SK-N-SH (cell line): ENCODE measurements around the gene HIPK3. TPM values are rescaled to one million over a fixed set of nuclear protein-coding genes. Genes with fewer than 3 reads are reported as not detected.

Experiments
- CTCF ChIA-PET: fragments of 300-600, 350-600 bp; formaldehyde crosslinking; extraction: SDS; loops from one replicate; lab custom pipeline; 2021; lab: Yijun Ruan, JAX
- POLR2A ChIA-PET: fragments of 350-600 bp; sonication (Branson Sonifier 250); formaldehyde crosslinking; extraction: SDS; loops from one replicate; lab custom pipeline; 2020; ENCODE audit warnings: antibody characterized with exemption, inconsistent platforms; lab: Yijun Ruan, JAX
- DNase-seq: peaks from one replicate; pipeline ENCODE4 v3.0.0; 2012
- H2AFZ ChIP-seq: fragments of 200-600 bp; sonication (generic); 2 replicates; pipeline ENCODE4 v1.8.1; 2016; ENCODE audit warnings: antibody characterized with exemption, mild to moderate bottlenecking, low read depth
- H3F3A ChIP-seq: fragments of 200-600 bp; sonication (generic); replicated peaks from 2 replicates; pipeline ENCODE3; 2016; ENCODE audit warnings: antibody characterized with exemption, mild to moderate bottlenecking; ENCODE audit not compliant: insufficient read depth
- H3K27ac ChIP-seq, 2 experiments: fragments of 200-500 bp in 1 of 2; fragments of 200-600 bp in 1 of 2; sonication (Bioruptor generic) in 1 of 2; sonication (generic), shearing (Covaris generic) in 1 of 2; 2 replicates each; pipeline versions ENCODE4 v1.5.1 to v1.6.1; 2014 to 2016; ENCODE audit warnings: low read depth in 2 of 2, inconsistent platforms in 1 of 2, low read length in 1 of 2, mild to moderate bottlenecking in 1 of 2, mixed read lengths in 1 of 2
- H3K27me3 ChIP-seq: fragments of 200-600 bp; sonication (generic), shearing (Covaris generic); 2 replicates; pipeline ENCODE4 v1.6.1; 2016; ENCODE audit warnings: mixed run types; ENCODE audit not compliant: insufficient read depth
- H3K36me3 ChIP-seq, 2 experiments: fragments of 200-500 bp in 1 of 2; fragments of 200-600 bp in 1 of 2; sonication (Bioruptor generic) in 1 of 2; sonication (generic) in 1 of 2; replicated peaks in 1 of 2; 2 replicates each; pipeline versions ENCODE3 to v1.5.1; 2014 to 2016; ENCODE audit warnings: low read length in 1 of 2, mild to moderate bottlenecking in 1 of 2; ENCODE audit not compliant: insufficient read depth in 2 of 2, control insufficient read depth in 1 of 2
- H3K4me1 ChIP-seq, 2 experiments: fragments of 200-500 bp in 1 of 2; fragments of 200-600 bp in 1 of 2; sonication (Bioruptor generic) in 1 of 2; sonication (generic), shearing (Covaris generic) in 1 of 2; 2 replicates each; pipeline versions ENCODE4 v1.5.1 to v1.6.1; 2014 to 2016; ENCODE audit warnings: low read depth in 1 of 2, low read length in 1 of 2, mixed run types in 1 of 2; ENCODE audit not compliant: insufficient read depth in 2 of 2, control insufficient read depth in 1 of 2
- H3K4me2 ChIP-seq: fragments of 200-600 bp; sonication (generic), shearing (Covaris generic); 2 replicates; pipeline ENCODE4 v1.6.1; 2017; ENCODE audit warnings: mixed run types
- H3K4me3 ChIP-seq, 2 experiments: fragments of 200-500 bp in 1 of 2; fragments of 200-600 bp in 1 of 2; sonication (Bioruptor generic) in 1 of 2; sonication (generic), shearing (Covaris generic) in 1 of 2; 2 replicates each; pipeline versions ENCODE4 v1.5.1 to v1.8.1; 2014 to 2016; ENCODE audit warnings: low read depth in 2 of 2, inconsistent platforms in 1 of 2, low read length in 1 of 2, mild to moderate bottlenecking in 1 of 2, mixed read lengths in 1 of 2, moderate library complexity in 1 of 2
- H3K79me2 ChIP-seq: fragments of 200-600 bp; sonication (generic); 2 replicates; pipeline ENCODE4 v1.8.1; 2017; ENCODE audit warnings: mild to moderate bottlenecking; ENCODE audit not compliant: insufficient read depth
- H3K9ac ChIP-seq: fragments of 200-600 bp; sonication (generic); 2 replicates; pipeline ENCODE4 v1.6.1; 2017; ENCODE audit warnings: mixed run types
- H3K9me2 ChIP-seq: fragments of 200-600 bp; sonication (generic); 2 replicates; pipeline ENCODE4 v1.6.1; 2017; ENCODE audit warnings: mixed run types
- H3K9me3 ChIP-seq: fragments of 200-600 bp; sonication (generic); 2 replicates; pipeline ENCODE4 v1.6.1; 2017; ENCODE audit warnings: mixed run types, mild to moderate bottlenecking, moderate library complexity
- H4K20me1 ChIP-seq: fragments of 200-600 bp; sonication (generic); 2 replicates; pipeline ENCODE4 v1.6.1; 2017; ENCODE audit warnings: mild to moderate bottlenecking, mixed run types; ENCODE audit not compliant: insufficient read depth
- ELF1 ChIP-seq: IDR thresholded peaks from 2 replicates; pipeline ENCODE4 v1.4.0; 2012
- EP300 ChIP-seq, 2 experiments: IDR thresholded peaks; 2 replicates each; pipeline versions ENCODE4 v1.4.0 to v1.6.1; 2012; ENCODE audit warnings: borderline replicate concordance in 1 of 2, low read depth in 1 of 2, low read length in 1 of 2
- GABPA ChIP-seq: IDR thresholded peaks from 2 replicates; pipeline ENCODE4 v1.4.0; 2012; ENCODE audit warnings: low read depth, mild to moderate bottlenecking
- GATA2 ChIP-seq: sonication (generic); formaldehyde crosslinking; IDR thresholded peaks from 2 replicates; pipeline ENCODE4 v1.5.0; 2020; ENCODE audit warnings: mild to moderate bottlenecking, missing genetic modification reagents
- MEF2A ChIP-seq: IDR thresholded peaks from 2 replicates; pipeline ENCODE4 v1.4.0; 2012; ENCODE audit warnings: low read depth, borderline replicate concordance
- RXRA ChIP-seq: IDR thresholded peaks from 2 replicates; pipeline ENCODE4 v1.4.0; 2012; ENCODE audit warnings: low read depth, mild to moderate bottlenecking, borderline replicate concordance
- SMC3 ChIP-seq: IDR thresholded peaks from 2 replicates; pipeline ENCODE4 v1.6.1; 2012; ENCODE audit warnings: low read depth, low read length, improper control_type of control experiment
- TCF12 ChIP-seq: IDR thresholded peaks from 2 replicates; pipeline ENCODE4 v1.4.0; 2012
- USF1 ChIP-seq: IDR thresholded peaks from 2 replicates; pipeline ENCODE4 v1.4.0; 2012; ENCODE audit warnings: low read depth, borderline replicate concordance
- WGBS: methylation state at CpG from one replicate; pipeline ENCODE4 v1.1.6; 2017; ENCODE audit warnings: low lambda C conversion rate; 5-methylcytosine and 5-hydroxymethylcytosine counted together
- polyA plus RNA-seq, 3 experiments: library from polyadenylated mRNA; depleted of rRNA; stranded (reverse); fragments of >200 nt; gene quantifications; 2 replicates each; pipeline ENCODE4 v1.2.3, GENCODE V29; 2012

The HIPK3 gene
- polyA plus RNA-seq, 1 of the 3 experiments (the other 2 are of a cell fraction), result 5.2 TPM

- H3K79me2 ChIP-seq, result peaks cover 100% of the 10 kb centered on the region
- WGBS, result 79% methylated on average over 7 of the region's 7 CpGs
- CTCF ChIA-PET, result no interaction called here
These were observed 131.8 kb downstream of the HIPK3 start for GRCh38 chr11:33388793-33389525.

DNA sequence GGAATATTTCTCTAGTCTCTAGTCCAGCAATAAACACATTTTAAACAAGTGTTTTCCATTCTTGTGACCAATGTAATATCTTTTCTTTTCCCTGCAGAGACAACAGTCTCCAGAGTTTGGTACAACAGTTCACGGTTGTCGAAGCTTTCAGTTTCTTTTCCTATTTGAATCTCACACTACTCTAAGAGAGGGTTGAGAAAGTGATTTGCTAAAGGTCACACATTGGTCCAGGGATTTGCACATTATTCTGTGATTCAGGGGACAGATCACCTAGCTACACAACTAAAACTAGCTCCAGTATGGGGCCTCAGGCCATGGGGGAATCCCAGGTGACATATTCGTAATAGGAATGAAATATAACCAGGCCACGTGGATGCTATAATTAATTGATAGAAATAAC is 132.5 kb downstream of the HIPK3 start:
- H3K9me2 ChIP-seq, result no peaks in the 10 kb centered on the region
- H3K4me2 ChIP-seq, result no peak overlapping the region
- WGBS, result 91% methylated on average over 4 of the region's 4 CpGs
- H3F3A ChIP-seq, result peaks cover 26% of the 10 kb centered on the region
- no peak overlapping the region for H2AFZ ChIP-seq
- H3K27ac ChIP-seq, result no peak overlapping the region
- no peak overlapping the region for H3K4me3 ChIP-seq
- DNase-seq, result no peak
- peaks cover 99% of the 10 kb centered on the region for H3K79me2 ChIP-seq
- H4K20me1 ChIP-seq, result peaks cover 81% of the 10 kb centered on the region
- no peaks in the 10 kb centered on the region for H3K27me3 ChIP-seq
- H3K36me3 ChIP-seq, result peaks cover 4 to 24% of the 10 kb centered on the region in 2 experiments
- CTCF ChIA-PET, result no interaction called here
- TF ChIP-seq SMC3 (no peak), USF1 (no peak), MEF2A (no peak), GABPA (no peak), GATA2 (CRISPR knock-in tag) (no peak), ELF1 (no peak), RXRA (no peak)
- H3K9ac ChIP-seq, result no peak overlapping the region
- peaks cover 4% of the 10 kb centered on the region in 2 experiments; a peak in 2 of 4 replicates for H3K4me1 ChIP-seq
- peaks cover 6% of the 10 kb centered on the region for H3K9me3 ChIP-seq
- POLR2A ChIA-PET, result no interaction called here

More at GRCh38 chr11:33388793-33389525, 131.8 kb downstream of the HIPK3 start:
- Histone ChIP-seq H4K20me1 (peaks cover 80% of the 10 kb centered on the region), H3K9ac (no peak overlapping the region), H3F3A (peaks cover 30% of the 10 kb centered on the region), H3K36me3 (peaks cover 4 to 24% of the 10 kb centered on the region in 2 experiments), H3K4me2 (no peak overlapping the region), H3K9me2 (no peaks in the 10 kb centered on the region), H3K27ac (no peak overlapping the region), H3K4me3 (no peak overlapping the region), H3K4me1 (peaks cover 4% of the 10 kb centered on the region in 2 experiments; a peak in 2 of 4 replicates), H2AFZ (no peak overlapping the region), H3K27me3 (no peaks in the 10 kb centered on the region), H3K9me3 (peaks cover 6% of the 10 kb centered on the region)
- no peak for DNase-seq
- no peak for TF ChIP-seq EP300 (IDR thresholded peaks at IDR 0.05; ENCODE audit: borderline replicate concordance in 1 of 2, low read depth in 1 of 2, low read length in 1 of 2)
- TF ChIP-seq TCF12, result no peak
- POLR2A ChIA-PET, result no interaction called here
